Ectodermal cell (in vitro differentiated cells): ENCODE measurements around the gene SLC25A34.

Experiments used
- H3K27ac ChIP-seq: 2 replicates; pipeline ENCODE4 v1.7.0; 2013; ENCODE audit warnings: mild to moderate bottlenecking, low read depth, low read length; ENCODE audit not compliant: insufficient read depth, poor library complexity, severe bottlenecking
- H3K27me3 ChIP-seq: 2 replicates; pipeline ENCODE4 v1.7.0; 2013; ENCODE audit warnings: mild to moderate bottlenecking, low read length; ENCODE audit not compliant: insufficient read depth, control insufficient read depth, poor library complexity, severe bottlenecking
- H3K36me3 ChIP-seq: one replicate; pipeline ENCODE4 v1.7.0; 2013; ENCODE audit warnings: low read length; ENCODE audit not compliant: control insufficient read depth, insufficient read depth
- H3K4me1 ChIP-seq: one replicate; pipeline ENCODE4 v1.7.0; 2013; ENCODE audit warnings: low read length; ENCODE audit not compliant: control insufficient read depth, insufficient read depth
- H3K4me3 ChIP-seq: 2 replicates; pipeline ENCODE4 v1.7.0; 2013; ENCODE audit warnings: low read depth, low read length, control low read depth; ENCODE audit not compliant: insufficient read depth
- H3K9me3 ChIP-seq: 2 replicates; pipeline ENCODE4 v1.7.0; 2013; ENCODE audit warnings: mild to moderate bottlenecking, low read length, moderate library complexity; ENCODE audit not compliant: control insufficient read depth
- WGBS, 2 experiments: methylation state at CpG; one replicate each; pipeline ENCODE4 v1.1.7; 2013; ENCODE audit warnings: missing lambda C conversion rate in 2 of 2; 5-methylcytosine and 5-hydroxymethylcytosine counted together

Gene SLC25A34

GRCh38 chr1:15753776-15754175 lies 17.7 kb downstream of the SLC25A34 start:
- peaks cover 27% of the 10 kb centered on the region for H3K27me3 ChIP-seq
- WGBS, 2 experiments: 91 to 95% methylated on average over 10 of the region's 10 CpGs
- no peak overlapping the region for H3K4me3 ChIP-seq
- H3K27ac ChIP-seq: no peak overlapping the region
- H3K4me1 ChIP-seq: peaks cover 20% of the 10 kb centered on the region
- H3K9me3 ChIP-seq: no peaks in the 10 kb centered on the region
- no peaks in the 10 kb centered on the region for H3K36me3 ChIP-seq

GRCh38 chr1:15755021-15755645 lies 19.1 kb downstream of the SLC25A34 start:
- Histone ChIP-seq H3K9me3 (no peaks in the 10 kb centered on the region), H3K4me1 (peaks cover 20% of the 10 kb centered on the region), H3K27me3 (peaks cover 40% of the 10 kb centered on the region), H3K36me3 (no peaks in the 10 kb centered on the region), H3K27ac (no peak overlapping the region), H3K4me3 (no peak overlapping the region)
- WGBS, 2 experiments: 93 to 94% methylated on average over 2 of the region's 2 CpGs

- Histone ChIP-seq H3K4me3 (no peak overlapping the region), H3K36me3 (no peaks in the 10 kb centered on the region), H3K9me3 (no peaks in the 10 kb centered on the region), H3K4me1 (peaks cover 25% of the 10 kb centered on the region), H3K27me3 (peaks cover 42% of the 10 kb centered on the region), H3K27ac (no peak overlapping the region)
- WGBS, 2 experiments: 78 to 84% methylated on average over 4 of the region's 4 CpGs
Measured at GRCh38 chr1:15755646-15756040, 19.6 kb downstream of the SLC25A34 start.

- Histone ChIP-seq H3K27ac (no peak overlapping the region), H3K36me3 (no peaks in the 10 kb centered on the region), H3K9me3 (no peaks in the 10 kb centered on the region), H3K4me3 (no peak overlapping the region), H3K4me1 (peaks cover 30% of the 10 kb centered on the region), H3K27me3 (peaks cover 42% of the 10 kb centered on the region)
- WGBS, 2 experiments: 58 to 62% methylated on average over 21 of the region's 21 CpGs
Measured at GRCh38 chr1:15756143-15757015, 20.3 kb downstream of the SLC25A34 start.

- H3K4me1 ChIP-seq: peaks cover 30% of the 10 kb centered on the region
- H3K9me3 ChIP-seq: no peaks in the 10 kb centered on the region
- WGBS, 2 experiments: 80% methylated on average over 9 of the region's 9 CpGs
- no peak overlapping the region for H3K4me3 ChIP-seq
- H3K27me3 ChIP-seq: peaks cover 42% of the 10 kb centered on the region
- H3K27ac ChIP-seq: no peak overlapping the region
- H3K36me3 ChIP-seq: no peaks in the 10 kb centered on the region
Measured at GRCh38 chr1:15757016-15757543, 21.0 kb downstream of the SLC25A34 start.

GRCh38 chr1:15757575-15758342 lies 21.7 kb downstream of the SLC25A34 start:
- 5 to 7% methylated on average over 24 of the region's 24 CpGs for WGBS, 2 experiments
- Histone ChIP-seq H3K4me3 (peak overlapping the region; percentile 64), H3K4me1 (peaks cover 30% of the 10 kb centered on the region), H3K36me3 (no peaks in the 10 kb centered on the region), H3K9me3 (no peaks in the 10 kb centered on the region), H3K27ac (no peak overlapping the region), H3K27me3 (peaks cover 42% of the 10 kb centered on the region)

- no peaks in the 10 kb centered on the region for H3K9me3 ChIP-seq
- peaks cover 42% of the 10 kb centered on the region for H3K27me3 ChIP-seq
- peak within 1 kb of the TSS; percentile 64 for H3K4me3 ChIP-seq
- 0% methylated on average over 48 to 56 of the region's 58 CpGs for WGBS, 2 experiments
- no peaks in the 10 kb centered on the region for H3K36me3 ChIP-seq
- peaks cover 30% of the 10 kb centered on the region for H3K4me1 ChIP-seq
- no peak within 1 kb of the TSS for H3K27ac ChIP-seq
Measured at GRCh38 chr1:15758343-15758931, 22.4 kb downstream of the SLC25A34 start, which contains the start of gene FBLIM1. Gene FBLIM1 (plus strand): TSS chr1:15758795. CDS start chr1:15764984, 6,189 bp downstream.

GRCh38 chr1:15758953-15759661 lies 23.0 kb downstream of the SLC25A34 start:
- no peaks in the 10 kb centered on the region for H3K36me3 ChIP-seq
- peaks cover 42% of the 10 kb centered on the region for H3K27me3 ChIP-seq
- H3K4me1 ChIP-seq: peaks cover 30% of the 10 kb centered on the region
- WGBS, 2 experiments: 1% methylated on average over 58 of the region's 58 CpGs
- peak overlapping the region; percentile 64 for H3K4me3 ChIP-seq
- no peaks in the 10 kb centered on the region for H3K9me3 ChIP-seq
- H3K27ac ChIP-seq: no peak overlapping the region

- H3K4me3 ChIP-seq: peak overlapping the region; percentile 15
- no peak overlapping the region for H3K27ac ChIP-seq
- peaks cover 26% of the 10 kb centered on the region for H3K4me1 ChIP-seq
- no peaks in the 10 kb centered on the region for H3K9me3 ChIP-seq
- H3K27me3 ChIP-seq: peaks cover 42% of the 10 kb centered on the region
- H3K36me3 ChIP-seq: no peaks in the 10 kb centered on the region
- WGBS, 2 experiments: 31 to 46% methylated on average over 12 of the region's 12 CpGs
Measured at GRCh38 chr1:15760520-15761211, 24.6 kb downstream of the SLC25A34 start.
